A549 (cell line): ENCODE results near the gene IL21R. TPM values are rescaled to one million over a fixed set of nuclear protein-coding genes. Genes with fewer than 3 reads are reported as not detected.

ENCODE experiments used
- ATAC-seq, 2 experiments: fragments of 200-7000 bp in 1 of 2; fragments of >200 bp in 1 of 2; cut with Nextera tagmentation in 1 of 2; cut with Tn5 transposase in 1 of 2; 3 replicates each; pipeline versions ENCODE4 v1.8.0 to v1.9.1; 2018 to 2020; ENCODE audit warnings: mild to moderate bottlenecking in 1 of 2, moderate library complexity in 1 of 2
- CTCF ChIA-PET: fragments of 300-600 bp; sonication (Branson Sonifier 250); formaldehyde crosslinking; extraction: SDS; loops from one replicate; lab custom pipeline; 2021; ENCODE audit warnings: antibody characterized with exemption, inconsistent platforms; lab: Yijun Ruan, JAX
- POLR2A ChIA-PET: fragments of 350-600 bp; formaldehyde crosslinking; extraction: SDS; loops from one replicate; lab custom pipeline; 2021; ENCODE audit warnings: antibody characterized with exemption, inconsistent platforms; lab: Yijun Ruan, JAX
- DNase-seq, 2 experiments: peaks; one replicate each; pipeline versions ENCODE4 v3.0.0 to v3.0.0-alpha.2; 2011 to 2016; ENCODE audit warnings: low read depth in 1 of 2, low spot score in 1 of 2
- FAIRE-seq: peaks from 2 replicates; lab custom pipeline; 2011; peaks lifted over from hg19 to GRCh38; lab: Jason Lieb, UNC
- H3K27ac ChIP-seq, 2 experiments: fragments of >200 bp; sonication (Bioruptor Twin); formaldehyde crosslinking; 3 replicates each; pipeline ENCODE4 v1.5.1; 2016 to 2017
- H3K4me1 ChIP-seq: fragments of >200 bp; sonication (Bioruptor Twin); formaldehyde crosslinking; 3 replicates; pipeline ENCODE4 v1.6.1; 2016
- H3K4me2 ChIP-seq: fragments of >200 bp; sonication (Bioruptor Twin); formaldehyde crosslinking; 3 replicates; pipeline ENCODE4 v1.6.1; 2016
- H3K4me3 ChIP-seq: fragments of >200 bp; sonication (Bioruptor Twin); formaldehyde crosslinking; 3 replicates; pipeline ENCODE4 v1.5.1; 2016
- H3K9me3 ChIP-seq: fragments of >200 bp; sonication (Bioruptor Twin); formaldehyde crosslinking; 3 replicates; pipeline ENCODE4 v1.6.1; 2016
- BHLHE40 ChIP-seq: IDR thresholded peaks from 2 replicates; pipeline ENCODE4 v1.6.1; 2012; ENCODE audit warnings: low read depth, low read length, inconsistent platforms
- CBX8 ChIP-seq: fragments of 200-600 bp; sonication (generic); IDR thresholded peaks from 2 replicates; pipeline ENCODE4 v1.6.1; 2016
- EHF ChIP-seq: fragments of 250-450 bp; sonication (Bioruptor Pico); IDR thresholded peaks from 2 replicates; pipeline ENCODE4 v1.5.0; 2020; ENCODE audit warnings: mild to moderate bottlenecking
- ESRRA ChIP-seq: fragments of 150-350 bp; IDR thresholded peaks from 2 replicates; pipeline ENCODE4 v1.6.1; 2014; ENCODE audit warnings: mild to moderate bottlenecking, low read length, borderline replicate concordance
- FOXS1 ChIP-seq: fragments of 250-450 bp; sonication (Bioruptor Pico); IDR thresholded peaks from 2 replicates; pipeline ENCODE4 v1.5.0; 2020; ENCODE audit warnings: mild to moderate bottlenecking, moderate library complexity
- HDAC2 ChIP-seq: fragments of 200-600 bp; sonication (generic); IDR thresholded peaks from 2 replicates; pipeline ENCODE4 v1.6.1; 2016
- HOXB5 ChIP-seq: fragments of 250-450 bp; sonication (Bioruptor Pico); IDR thresholded peaks from 2 replicates; pipeline ENCODE4 v1.5.0; 2020; ENCODE audit warnings: mild to moderate bottlenecking, moderate library complexity
- JUNB ChIP-seq: fragments of >200 bp; sonication (Bioruptor Twin); formaldehyde crosslinking; IDR thresholded peaks from 2 replicates; pipeline ENCODE4 v1.6.1; 2016
- KDM1A ChIP-seq: fragments of 200-600 bp; sonication (generic); IDR thresholded peaks from 2 replicates; pipeline ENCODE4 v1.6.1; 2016; ENCODE audit warnings: low read depth, mild to moderate bottlenecking
- MYC ChIP-seq: IDR thresholded peaks from 2 replicates; pipeline ENCODE4 v1.6.1; 2012; ENCODE audit warnings: mild to moderate bottlenecking, inconsistent platforms, low read length, improper control_type of control experiment, borderline replicate concordance
- NPAS2 ChIP-seq: fragments of 250-450 bp; sonication (Bioruptor Pico); IDR thresholded peaks from 2 replicates; pipeline ENCODE4 v1.8.0; 2022; ENCODE audit warnings: mild to moderate bottlenecking, moderate library complexity, borderline replicate concordance
- NR3C1 ChIP-seq: fragments of >200 bp; sonication (Bioruptor Twin); formaldehyde crosslinking; IDR thresholded peaks from 3 replicates; pipeline ENCODE4 v1.6.1; 2017
- PHF8 ChIP-seq: fragments of 200-600 bp; sonication (generic); IDR thresholded peaks from 2 replicates; pipeline ENCODE4 v1.6.1; 2016; ENCODE audit warnings: low read depth, mild to moderate bottlenecking, antibody characterized with exemption, moderate library complexity, borderline replicate concordance
- RCOR1 ChIP-seq: fragments of 150-350 bp; IDR thresholded peaks from 2 replicates; pipeline ENCODE4 v1.6.1; 2014; ENCODE audit warnings: antibody characterized with exemption, low read length, low read depth
- SMC3 ChIP-seq: fragments of >200 bp; sonication (Bioruptor Twin); formaldehyde crosslinking; IDR thresholded peaks from 3 replicates; pipeline ENCODE4 v1.6.1; 2018; ENCODE audit warnings: inconsistent platforms
- ZC3H11A ChIP-seq: fragments of 450-650 bp; IDR thresholded peaks from 2 replicates; pipeline ENCODE4 v1.6.1; 2014; ENCODE audit warnings: antibody characterized with exemption, mild to moderate bottlenecking
- ZFP36 ChIP-seq: fragments of 450-650 bp; IDR thresholded peaks from 2 replicates; pipeline ENCODE4 v1.6.1; 2014; ENCODE audit warnings: borderline replicate concordance; ENCODE audit not compliant: partially characterized antibody
- ZNF302 ChIP-seq: fragments of 250-450 bp; sonication (Bioruptor Pico); IDR thresholded peaks from 2 replicates; pipeline ENCODE4 v1.9.0; 2021; ENCODE audit warnings: inconsistent platforms, mild to moderate bottlenecking, moderate library complexity
- WGBS: methylation state at CpG from one replicate; pipeline ENCODE4 v1.1.6; 2017; ENCODE audit errors: missing lambda C conversion rate; 5-methylcytosine and 5-hydroxymethylcytosine counted together
- polyA plus RNA-seq, 4 experiments: library from polyadenylated mRNA; depleted of rRNA in 3 of 4; stranded (reverse); fragments of >200 nt; fragmentation: RNase III in 1 of 4; extraction: RNeasy Plus Mini Kit Qiagen cat#74134 plus additional on column Dnase treatment in 1 of 4; gene quantifications; 2 replicates in 3 of 4; 3 replicates in 1 of 4; pipeline ENCODE4 v1.2.3, GENCODE V29; 2011 to 2017
- TF ChIP-seq, protein P1 (sequence below): IDR thresholded peaks from 2 replicates; pipeline ENCODE4 v1.6.1; 2012
- TF ChIP-seq, protein P2 (sequence below): fragments of 450-650 bp; IDR thresholded peaks from 2 replicates; pipeline ENCODE4 v1.6.1; 2014; ENCODE audit warnings: antibody characterized with exemption
- TF ChIP-seq, protein P3 (sequence below): fragments of 250-450 bp; sonication (Bioruptor Pico); IDR thresholded peaks from 2 replicates; pipeline ENCODE4 v1.5.0; 2021; ENCODE audit warnings: mild to moderate bottlenecking, moderate library complexity, borderline replicate concordance
- TF ChIP-seq, protein P4 (sequence below): fragments of >200 bp; sonication (Bioruptor Twin); formaldehyde crosslinking; IDR thresholded peaks from 3 replicates; pipeline ENCODE4 v1.6.1; 2016

Gene IL21R
- polyA plus RNA-seq, 2 of the 4 experiments (the other 2 are of a cell fraction): 0.04 to 0.09 TPM

DNA sequence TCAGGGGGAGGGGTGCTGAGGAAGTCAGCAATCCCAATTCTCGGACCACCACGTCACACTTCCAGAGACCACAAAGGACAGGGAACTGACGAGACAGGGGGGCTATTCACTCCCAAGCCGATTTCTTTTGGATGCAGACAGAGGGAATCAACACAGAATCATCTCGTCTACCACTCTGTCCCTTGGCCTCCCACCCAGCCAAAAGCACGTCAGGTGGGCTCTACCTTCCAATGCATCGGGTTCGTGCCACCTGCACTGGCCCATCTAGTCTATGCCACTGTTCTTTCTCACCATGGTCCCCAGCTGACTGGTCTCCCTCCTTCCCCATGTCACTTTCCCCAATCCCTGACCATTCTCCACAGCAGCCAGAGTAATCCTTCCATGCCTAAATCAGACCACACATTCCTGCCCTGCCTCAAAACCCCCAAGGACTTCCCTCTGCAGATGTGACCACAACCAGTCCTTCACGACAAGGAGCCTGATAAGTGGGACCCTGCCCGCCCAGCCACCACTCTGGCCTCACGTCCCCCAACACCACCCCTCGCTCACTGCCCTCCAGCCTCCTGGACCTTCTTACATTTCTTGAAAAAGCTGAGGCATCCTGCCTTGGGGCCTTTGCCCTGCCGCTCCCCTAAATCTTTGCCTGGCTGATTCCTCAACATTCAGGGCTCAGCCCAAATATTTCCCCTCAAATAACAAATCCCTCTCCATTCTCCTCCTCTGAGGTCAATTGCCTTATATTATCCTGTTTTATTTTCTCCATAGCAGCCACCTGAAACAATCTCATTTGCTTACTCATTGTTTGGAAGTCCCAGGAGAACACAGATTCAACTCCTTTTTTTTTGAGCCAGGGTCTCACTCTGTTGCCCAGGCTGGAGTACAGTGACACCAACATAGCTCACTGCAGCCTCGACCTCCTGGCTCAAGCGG is 70.4 kb downstream of the IL21R start:
- Histone ChIP-seq H3K9me3 (no peaks in the 10 kb centered on the region), H3K4me2 (no peak overlapping the region), H3K4me3 (no peak overlapping the region), H3K4me1 (no peaks in the 10 kb centered on the region), H3K27ac (no peak overlapping the region)
- POLR2A ChIA-PET: no interaction called here
- 93% methylated on average over 15 of the region's 15 CpGs for WGBS
- DNase-seq (no peak), ATAC-seq (no peak), FAIRE-seq (no peak)
- CTCF ChIA-PET: interaction anchor here (1.1 kb wide), 1 partner anchor 23 kb away, joined by 3 read pairs; no protein-coding TSS in a partner anchor
- no peak for TF ChIP-seq SMC3
- TF ChIP-seq ESRRA: no peak
- TF ChIP-seq ZNF302 (CRISPR knock-in tag): no peak
- TF ChIP-seq RCOR1: no peak
- no peak for TF ChIP-seq MYC
- TF ChIP-seq HOXB5: no peak
- no peak for TF ChIP-seq ZC3H11A
- no peak for TF ChIP-seq EHF (CRISPR knock-in tag)
- TF ChIP-seq FOXS1 (CRISPR knock-in tag): no peak
- TF ChIP-seq, protein P1, sequence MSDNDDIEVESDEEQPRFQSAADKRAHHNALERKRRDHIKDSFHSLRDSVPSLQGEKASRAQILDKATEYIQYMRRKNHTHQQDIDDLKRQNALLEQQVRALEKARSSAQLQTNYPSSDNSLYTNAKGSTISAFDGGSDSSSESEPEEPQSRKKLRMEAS: no peak
- TF ChIP-seq JUNB: no peak
- TF ChIP-seq NR3C1: no peak
- no peak for TF ChIP-seq ZFP36
- TF ChIP-seq HDAC2: no peak
- TF ChIP-seq PHF8: no peak
- TF ChIP-seq BHLHE40: no peak
- TF ChIP-seq, protein P2, sequence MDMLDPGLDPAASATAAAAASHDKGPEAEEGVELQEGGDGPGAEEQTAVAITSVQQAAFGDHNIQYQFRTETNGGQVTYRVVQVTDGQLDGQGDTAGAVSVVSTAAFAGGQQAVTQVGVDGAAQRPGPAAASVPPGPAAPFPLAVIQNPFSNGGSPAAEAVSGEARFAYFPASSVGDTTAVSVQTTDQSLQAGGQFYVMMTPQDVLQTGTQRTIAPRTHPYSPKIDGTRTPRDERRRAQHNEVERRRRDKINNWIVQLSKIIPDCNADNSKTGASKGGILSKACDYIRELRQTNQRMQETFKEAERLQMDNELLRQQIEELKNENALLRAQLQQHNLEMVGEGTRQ: no peak
- no peak for TF ChIP-seq NPAS2 (CRISPR knock-in tag)

DNA sequence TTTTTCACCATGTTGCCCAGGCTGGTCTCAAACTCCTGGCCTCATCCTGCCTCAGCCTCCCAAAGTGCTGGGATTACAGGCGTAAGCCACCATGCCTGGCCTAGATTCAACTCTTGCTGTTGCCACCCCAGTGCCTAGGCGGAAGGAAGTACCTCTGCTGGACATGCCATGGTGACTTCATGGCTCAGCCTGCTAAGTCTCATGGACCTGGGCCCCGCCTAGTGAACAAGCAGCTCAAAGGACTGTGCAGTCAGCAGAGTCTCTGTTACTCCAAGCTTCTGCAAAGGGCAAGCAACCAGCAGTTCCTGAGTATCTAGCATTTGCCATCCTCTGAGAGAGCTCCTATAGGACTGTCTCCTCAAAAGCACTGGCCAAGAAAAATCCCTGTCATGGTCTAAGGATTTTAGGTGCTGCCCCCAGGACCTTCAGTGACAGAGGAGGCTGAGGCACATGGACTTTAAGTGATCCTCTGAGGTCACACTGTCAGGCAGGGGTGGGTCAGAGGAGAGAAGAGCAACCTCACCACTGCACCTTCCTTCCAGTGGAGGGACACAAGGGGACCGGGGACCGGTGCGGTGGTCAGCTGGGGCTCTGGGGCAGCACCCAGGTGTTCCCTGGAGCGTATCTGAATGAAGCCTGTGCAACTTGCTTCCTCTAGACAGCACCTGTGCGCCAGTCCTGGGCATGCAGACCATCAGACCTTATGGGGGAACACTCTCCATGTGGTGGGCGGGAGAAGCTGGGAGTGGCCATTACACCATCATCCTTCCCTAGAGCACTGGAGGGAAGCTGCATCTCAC is 71.3 kb downstream of the IL21R start:
- Histone ChIP-seq H3K9me3 (no peaks in the 10 kb centered on the region), H3K4me2 (no peak overlapping the region), H3K4me1 (no peaks in the 10 kb centered on the region), H3K4me3 (no peak overlapping the region), H3K27ac (no peak overlapping the region)
- 91% methylated on average over 8 of the region's 9 CpGs for WGBS
- ChIA-PET CTCF (no interaction called here), POLR2A (no interaction called here)
- no peak for FAIRE-seq
- no peak for ATAC-seq
- no peak for DNase-seq
- TF ChIP-seq MYC: no peak
- TF ChIP-seq RCOR1: no peak
- TF ChIP-seq NR3C1: no peak
- TF ChIP-seq CBX8: no peak
- no peak for TF ChIP-seq JUNB
- TF ChIP-seq, protein P3, sequence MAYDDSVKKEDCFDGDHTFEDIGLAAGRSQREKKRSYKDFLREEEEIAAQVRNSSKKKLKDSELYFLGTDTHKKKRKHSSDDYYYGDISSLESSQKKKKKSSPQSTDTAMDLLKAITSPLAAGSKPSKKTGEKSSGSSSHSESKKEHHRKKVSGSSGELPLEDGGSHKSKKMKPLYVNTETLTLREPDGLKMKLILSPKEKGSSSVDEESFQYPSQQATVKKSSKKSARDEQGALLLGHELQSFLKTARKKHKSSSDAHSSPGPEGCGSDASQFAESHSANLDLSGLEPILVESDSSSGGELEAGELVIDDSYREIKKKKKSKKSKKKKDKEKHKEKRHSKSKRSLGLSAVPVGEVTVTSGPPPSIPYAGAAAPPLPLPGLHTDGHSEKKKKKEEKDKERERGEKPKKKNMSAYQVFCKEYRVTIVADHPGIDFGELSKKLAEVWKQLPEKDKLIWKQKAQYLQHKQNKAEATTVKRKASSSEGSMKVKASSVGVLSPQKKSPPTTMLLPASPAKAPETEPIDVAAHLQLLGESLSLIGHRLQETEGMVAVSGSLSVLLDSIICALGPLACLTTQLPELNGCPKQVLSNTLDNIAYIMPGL: no peak
- TF ChIP-seq, protein P4, sequence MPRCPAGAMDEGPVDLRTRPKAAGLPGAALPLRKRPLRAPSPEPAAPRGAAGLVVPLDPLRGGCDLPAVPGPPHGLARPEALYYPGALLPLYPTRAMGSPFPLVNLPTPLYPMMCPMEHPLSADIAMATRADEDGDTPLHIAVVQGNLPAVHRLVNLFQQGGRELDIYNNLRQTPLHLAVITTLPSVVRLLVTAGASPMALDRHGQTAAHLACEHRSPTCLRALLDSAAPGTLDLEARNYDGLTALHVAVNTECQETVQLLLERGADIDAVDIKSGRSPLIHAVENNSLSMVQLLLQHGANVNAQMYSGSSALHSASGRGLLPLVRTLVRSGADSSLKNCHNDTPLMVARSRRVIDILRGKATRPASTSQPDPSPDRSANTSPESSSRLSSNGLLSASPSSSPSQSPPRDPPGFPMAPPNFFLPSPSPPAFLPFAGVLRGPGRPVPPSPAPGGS: no peak
- no peak for TF ChIP-seq KDM1A
- TF ChIP-seq ZNF302 (CRISPR knock-in tag): no peak
